Stimulated activated naive CD8-positive, alpha-beta T cell treated with anti-CD3 and anti-CD28 coated beads, Interleukin-15, Interleukin-2, amounts not matched to agents 100 U/mL and 50 U/mL, for 24 hours (primary cell): ENCODE measurements around the gene CTSH.
A peak's percentile ranks its signal among the peaks of the same experiment; 100 is the strongest.

ENCODE experiments used
- ATAC-seq: fragments of 150-1000 bp; cut with Tn5 transposase; one replicate; pipeline ENCODE4 v1.10.0; 2021
- DNase-seq: peaks from one replicate; pipeline ENCODE4 v3.0.0; 2021

CTSH gene

GRCh38 chr15:78944669-78945407 lies at the start of gene CTSH:
Gene CTSH (minus strand): TSS chr15:78945046. CDS start chr15:78944981, 65 bp downstream.
- DNase-seq (peak; percentile 74), ATAC-seq (peak; percentile 79)

DNA sequence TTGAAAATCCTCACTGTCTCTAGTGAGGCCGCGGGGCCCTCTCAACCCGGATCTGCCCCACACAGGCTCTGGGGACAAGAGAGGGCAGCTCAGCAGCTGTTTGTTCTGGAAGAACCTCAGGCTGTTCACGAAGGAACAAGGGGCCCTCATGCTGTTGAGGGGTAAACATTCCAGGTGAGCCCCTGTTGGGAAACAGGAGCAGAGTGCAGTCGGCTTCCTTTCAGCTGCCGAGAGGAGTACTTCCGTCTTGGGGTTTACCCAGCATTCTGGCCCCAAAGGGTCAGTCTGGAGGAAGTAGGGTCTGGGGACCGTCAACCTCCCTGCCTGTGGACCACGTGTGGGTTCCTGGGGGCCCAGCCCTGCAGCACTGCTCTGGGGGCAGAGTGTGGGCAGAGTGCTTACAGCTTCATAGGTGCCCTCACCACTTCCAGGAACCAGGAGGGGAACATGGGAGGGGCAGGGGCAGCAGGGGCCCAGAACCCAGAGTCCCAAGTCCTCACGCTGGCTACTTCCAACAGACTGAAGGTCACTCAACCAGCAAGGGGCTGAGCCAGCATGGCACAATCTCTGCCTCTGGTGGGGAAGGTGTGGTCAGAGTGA lies 49.2 kb upstream of the CTSH start:
- no peak for ATAC-seq
- no peak for DNase-seq

GRCh38 chr15:78993257-78993930 lies 48.5 kb upstream of the CTSH start:
- ATAC-seq (no peak), DNase-seq (no peak)

DNA sequence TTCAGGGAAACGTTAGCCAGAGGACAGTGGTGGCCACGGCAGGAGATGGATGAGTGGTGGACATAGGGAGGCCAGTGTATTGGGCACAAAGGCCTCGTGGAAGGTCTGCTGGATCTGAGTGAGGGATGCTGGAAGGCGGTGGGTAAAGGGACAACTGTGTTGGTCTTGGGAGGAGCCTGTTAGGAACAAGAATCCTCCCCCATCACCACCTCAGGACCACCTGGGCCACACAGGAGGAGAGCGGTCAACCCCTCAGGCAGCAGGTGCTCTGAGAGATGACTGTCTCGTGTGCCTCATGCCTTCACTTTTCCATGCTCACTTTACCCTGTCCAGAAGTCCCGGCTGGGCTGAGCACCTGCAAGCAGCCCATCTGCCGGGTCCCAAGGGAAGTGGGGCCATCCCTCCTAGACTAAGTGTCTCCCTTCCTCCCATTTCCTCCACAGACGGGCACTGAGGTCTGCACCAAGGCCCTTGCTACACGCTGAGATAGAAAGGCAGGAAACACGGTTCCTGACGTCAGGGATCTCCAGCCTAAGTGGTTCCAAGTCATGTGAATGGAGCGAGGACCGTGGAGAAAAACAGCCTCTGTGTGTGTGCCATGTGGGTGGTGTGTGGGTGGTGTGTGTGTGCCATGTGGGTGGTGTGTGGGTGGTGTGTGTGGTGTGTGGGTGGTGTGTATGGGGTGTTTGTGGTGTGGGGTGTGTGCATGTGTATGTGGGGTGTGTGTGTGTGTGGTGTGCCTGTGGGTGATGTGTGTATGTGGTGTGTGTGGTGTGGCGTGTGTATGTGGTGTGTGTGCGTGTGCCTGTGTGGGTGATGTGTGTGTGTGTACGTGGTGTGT lies 47.8 kb upstream of the CTSH start:
- ATAC-seq = no peak

GRCh38 chr15:78991879-78992278 lies 47.0 kb upstream of the CTSH start:
- DNase-seq (no peak), ATAC-seq (no peak)

More for the DNA sequence above, 47.8 kb upstream of the CTSH start:
- DNase-seq = no peak

- DNase-seq (no peak), ATAC-seq (no peak)
Measured at GRCh38 chr15:78991476-78991875, 46.6 kb upstream of the CTSH start.

DNA sequence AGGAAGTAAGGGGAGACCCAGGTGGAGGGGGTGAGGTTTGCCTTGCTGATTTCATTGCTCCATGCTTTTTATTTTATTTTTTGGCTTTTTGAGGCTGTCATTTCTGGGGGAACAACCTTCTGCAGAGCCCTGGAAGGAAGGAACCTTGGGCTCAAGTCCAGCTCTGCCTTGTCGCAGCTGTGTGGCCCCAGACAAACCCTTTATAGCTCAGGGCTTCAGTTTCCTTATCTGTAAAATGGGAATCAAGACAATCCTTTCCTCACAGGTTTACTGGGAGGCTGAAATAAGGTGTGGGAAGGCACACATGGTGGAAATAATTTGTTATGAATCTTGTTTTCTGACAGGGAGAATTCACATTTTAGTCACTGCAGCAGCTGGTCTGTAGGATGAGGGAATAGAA lies 45.4 kb upstream of the CTSH start:
- no peak for DNase-seq
- ATAC-seq = no peak

DNA sequence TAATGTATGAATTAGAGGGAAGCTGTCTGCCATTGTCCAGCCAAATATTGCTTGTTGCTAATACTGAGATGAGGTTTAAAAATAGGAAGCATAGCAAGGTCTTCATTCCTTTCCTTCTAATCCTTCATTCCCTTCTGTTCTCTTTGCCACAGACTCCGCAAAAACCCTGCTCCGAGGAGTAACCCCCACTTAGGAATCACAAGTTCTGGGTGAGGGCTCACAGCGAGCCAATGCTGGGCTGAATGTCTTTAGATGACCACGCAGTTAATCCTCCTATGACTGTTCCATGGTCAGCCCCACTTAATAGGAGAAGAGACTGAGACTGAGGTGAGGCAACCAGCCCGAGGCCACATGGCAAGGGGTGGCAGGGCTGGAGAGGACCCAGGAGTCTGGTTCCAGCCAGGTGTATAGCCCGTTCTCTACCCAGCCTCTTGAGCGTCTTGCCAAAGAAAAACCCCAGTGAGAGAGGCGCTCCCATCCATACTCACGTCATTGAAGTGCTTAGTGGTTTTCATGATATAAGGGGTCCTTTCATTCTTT lies 44.9 kb upstream of the CTSH start:
- no peak for ATAC-seq
- DNase-seq = no peak

DNA sequence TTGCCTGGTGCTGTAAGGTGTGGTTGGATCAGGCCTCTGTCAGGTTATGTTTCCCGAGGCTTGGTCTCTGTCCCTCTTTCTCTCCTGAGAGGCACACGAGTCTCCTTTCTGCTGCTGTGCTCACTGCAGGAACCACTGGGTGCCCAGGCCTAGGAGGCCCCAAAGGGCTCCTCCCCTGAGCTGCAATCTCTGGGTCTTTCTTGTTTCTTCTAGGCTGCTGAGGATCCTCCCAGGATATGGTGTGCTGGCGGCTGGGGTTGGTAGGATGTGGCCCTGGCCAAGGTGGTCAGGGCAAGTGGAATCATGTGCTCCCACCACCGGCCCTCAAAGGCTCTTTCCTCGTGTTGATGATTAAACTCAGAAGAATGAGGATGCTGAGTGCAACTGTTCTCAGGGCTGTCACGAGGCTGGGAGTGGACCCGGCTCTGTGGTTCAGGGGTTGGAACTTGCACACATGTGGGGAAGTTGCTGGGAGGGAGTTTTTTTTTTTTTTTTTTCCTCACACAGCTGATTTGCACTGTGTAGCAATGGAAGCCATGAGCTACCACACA lies 43.6 kb upstream of the CTSH start:
- ATAC-seq = no peak
- DNase-seq = no peak

DNA sequence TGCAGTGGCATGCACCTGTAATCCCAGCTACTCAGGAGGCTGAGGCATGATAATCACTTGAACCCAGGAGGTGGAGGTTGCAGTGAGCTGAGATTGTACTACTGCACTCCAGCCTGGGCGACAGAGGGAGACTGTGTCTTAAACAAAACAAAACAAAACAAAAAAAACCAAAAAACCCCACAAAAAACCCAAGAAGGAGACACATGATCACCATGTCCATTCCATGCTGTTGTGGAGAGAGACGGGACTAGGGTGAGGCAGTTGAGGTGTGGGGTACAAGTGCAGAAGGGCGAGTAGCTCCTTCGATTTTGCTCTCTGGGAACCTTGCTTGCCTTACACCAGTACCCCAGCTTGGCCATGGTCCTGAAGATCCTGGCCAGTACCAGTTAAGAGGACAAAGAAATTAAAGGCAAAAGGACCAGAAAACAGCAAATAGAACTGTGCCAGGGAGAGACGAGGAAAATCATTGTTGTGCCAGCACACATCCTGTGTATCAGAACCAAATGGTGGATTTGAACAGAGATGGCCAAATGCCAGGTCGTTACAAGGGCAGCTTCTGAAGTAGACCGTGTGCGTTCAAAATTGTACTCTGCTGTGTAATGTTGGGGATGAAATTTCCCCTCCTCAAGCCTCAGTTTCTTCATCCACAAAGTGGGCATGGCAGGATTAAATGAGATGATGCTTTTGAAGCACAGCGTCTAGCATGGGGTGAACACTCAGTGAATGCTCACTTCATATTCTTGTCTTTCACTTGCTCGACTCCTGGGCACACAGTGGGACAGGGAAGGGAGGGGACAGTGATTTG lies 42.9 kb upstream of the CTSH start:
- DNase-seq (no peak), ATAC-seq (no peak)

DNA sequence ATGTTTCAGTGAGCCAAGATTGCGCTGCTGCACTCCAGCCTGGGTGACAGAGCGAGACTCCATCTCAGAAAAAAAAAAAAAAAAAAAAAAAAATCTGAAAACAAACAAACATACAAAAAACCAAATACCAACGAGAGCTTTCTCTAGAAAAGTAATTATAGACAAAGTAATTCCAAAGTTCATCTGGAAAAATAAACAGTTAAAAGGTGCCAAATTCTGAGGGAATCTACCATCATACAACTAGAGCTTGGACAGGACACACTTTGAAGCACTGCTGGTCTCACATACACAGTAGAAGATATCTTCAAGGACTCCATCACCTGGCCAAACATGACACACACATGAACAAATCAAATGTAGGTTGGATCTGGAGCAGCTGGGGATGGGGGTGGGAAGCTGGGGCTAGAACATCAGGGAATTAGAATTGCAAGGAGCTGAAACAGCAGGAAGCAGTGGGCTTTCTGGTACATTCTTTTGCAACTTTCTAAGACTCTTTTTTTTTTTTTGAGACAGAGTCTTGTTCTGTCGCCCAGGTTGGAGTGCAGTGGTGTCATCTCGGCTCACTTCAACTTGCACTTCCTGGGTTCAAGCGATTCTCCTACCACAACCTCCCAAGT lies 41.1 kb upstream of the CTSH start:
- no peak for ATAC-seq
- DNase-seq = no peak

DNA sequence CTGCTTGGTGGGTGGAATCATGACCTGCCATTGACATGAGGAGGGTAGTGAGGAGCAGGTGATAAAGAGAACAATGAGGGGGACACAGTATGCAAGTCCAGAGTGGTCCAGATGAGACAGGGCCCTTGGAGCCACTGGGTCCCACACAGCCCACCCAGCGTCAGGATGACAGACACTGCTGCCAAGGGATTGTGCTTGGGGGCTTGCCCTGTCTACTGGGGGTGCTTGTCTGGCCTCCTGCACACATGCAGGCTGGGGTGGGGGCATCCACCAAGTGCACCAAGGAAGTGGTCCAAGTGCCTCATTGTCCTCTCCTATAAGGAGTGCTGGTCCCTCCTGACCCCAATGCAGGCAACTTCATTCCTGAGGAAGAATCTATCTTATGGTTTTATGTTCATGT lies 39.2 kb upstream of the CTSH start:
- DNase-seq (no peak), ATAC-seq (no peak)

- no peak for ATAC-seq
- no peak for DNase-seq
Measured at GRCh38 chr15:78983146-78983918, 38.5 kb upstream of the CTSH start.

DNA sequence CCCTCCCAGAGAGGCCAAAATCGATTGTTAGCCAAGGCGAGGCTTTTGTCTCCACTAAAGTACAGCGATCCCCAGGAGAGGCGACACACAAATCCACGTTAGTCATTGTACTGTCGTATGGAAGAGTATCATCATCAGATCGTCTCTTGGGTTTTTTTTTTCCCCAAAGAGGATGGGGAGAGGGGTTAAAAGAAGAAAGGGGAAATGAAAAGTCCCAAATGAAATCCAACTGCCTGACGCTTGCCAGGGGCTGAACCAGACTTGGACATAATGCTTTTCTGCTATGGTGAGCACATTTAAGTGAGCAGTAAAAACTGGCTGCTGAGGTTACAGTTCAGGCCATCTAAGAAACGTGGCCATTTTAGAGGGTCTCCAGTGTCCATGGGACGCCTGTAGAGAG lies 37.9 kb upstream of the CTSH start:
- DNase-seq (no peak), ATAC-seq (no peak)

- ATAC-seq (no peak), DNase-seq (no peak)
Measured at GRCh38 chr15:78981532-78982313, 36.9 kb upstream of the CTSH start.

DNA sequence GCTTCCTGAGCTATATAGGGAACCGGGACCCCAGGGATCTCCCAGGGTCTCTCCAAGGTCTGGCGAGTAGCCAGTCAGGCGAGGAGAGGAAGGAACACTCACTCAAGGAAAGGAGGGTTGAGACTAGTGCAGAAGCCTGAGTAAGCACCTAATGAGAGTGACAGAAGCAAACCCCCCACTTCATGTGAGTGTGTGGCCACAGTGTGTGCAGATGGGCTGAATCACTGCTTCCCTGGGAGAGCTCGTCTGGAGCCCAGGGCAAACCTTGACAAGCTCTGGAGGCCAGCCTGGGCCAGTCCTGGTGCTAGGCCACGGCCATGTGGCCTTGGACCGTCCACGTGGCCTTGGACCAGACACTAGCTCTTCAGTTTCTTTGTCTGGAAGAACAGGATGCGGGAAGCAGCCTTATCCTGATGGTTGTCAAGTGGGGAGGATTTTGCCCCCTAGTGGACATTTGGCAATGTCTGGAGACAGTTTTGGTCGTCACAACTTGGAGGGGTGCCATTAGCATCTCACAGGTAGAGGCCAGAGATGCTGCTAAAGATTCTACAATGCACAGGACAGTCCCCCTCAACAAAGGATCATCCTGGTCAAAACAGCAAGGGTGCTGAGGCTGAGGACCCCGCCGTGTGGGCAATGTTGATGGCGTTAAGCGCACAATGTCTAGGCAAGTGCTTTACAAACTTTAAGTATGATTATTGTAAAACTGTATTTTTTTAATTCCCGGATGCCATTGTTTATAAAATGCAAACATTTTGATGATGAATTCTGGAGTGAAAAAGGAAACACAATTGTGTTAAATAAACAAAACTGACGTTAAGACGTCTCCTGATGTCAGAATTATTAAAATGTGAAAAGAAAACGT lies 34.8 kb upstream of the CTSH start:
- peak; percentile 44 for DNase-seq
- ATAC-seq = peak; percentile 25

DNA sequence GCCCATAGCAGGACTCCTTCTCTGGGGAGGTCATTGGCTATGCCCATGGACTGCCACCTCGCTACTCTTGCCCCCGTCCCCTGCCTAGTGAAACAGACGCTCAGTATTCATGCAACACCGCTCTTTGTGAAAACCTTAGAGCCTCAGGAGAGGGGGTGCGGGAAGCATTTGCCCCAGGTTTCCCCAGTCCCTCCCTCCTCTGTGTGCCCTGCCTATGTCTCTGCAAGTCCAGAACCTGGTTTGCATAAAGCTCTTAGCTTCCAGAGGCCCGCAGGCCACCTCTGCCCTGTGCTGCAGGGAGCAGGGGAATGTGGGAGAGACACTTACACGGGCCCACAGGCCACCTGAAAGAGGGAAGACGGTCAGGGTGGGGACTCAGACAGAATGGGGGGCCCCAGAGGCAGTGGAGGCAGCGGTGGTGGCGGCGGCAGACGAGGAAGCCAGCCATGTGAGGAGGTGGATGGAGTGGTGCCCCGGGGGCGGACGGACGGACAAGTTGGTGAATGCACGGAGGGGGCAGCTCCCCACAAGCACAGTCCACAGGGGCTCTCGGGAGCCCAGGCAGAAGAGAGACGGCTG lies 33.8 kb upstream of the CTSH start:
- DNase-seq (no peak), ATAC-seq (no peak)
